ENCODE results near the gene ECI2. TPM values are rescaled to one million over a fixed set of nuclear protein-coding genes. Genes with fewer than 3 reads are reported as not detected.

The ECI2 gene
- total RNA-seq, 1 experiment from 2014 or later, result 24.6 TPM

- Mint-ChIP-seq H3K9me3 (ENCODE audit: unreplicated experiment) (no peaks in the 10 kb centered on the region), H3K27me3 (ENCODE audit: insufficient read depth, unreplicated experiment) (peaks cover 3% of the 10 kb centered on the region), H3K27ac (ENCODE audit: unreplicated experiment) (no peak overlapping the region), H3K4me3 (ENCODE audit: unreplicated experiment) (no peak overlapping the region), H3K4me1 (ENCODE audit: low read depth, unreplicated experiment) (peaks cover 2% of the 10 kb centered on the region), H3K36me3 (ENCODE audit: insufficient read depth, unreplicated experiment) (no peaks in the 10 kb centered on the region)
- no peak for TF ChIP-seq CTCF (IDR thresholded peaks at IDR 0.05; ENCODE audit: insufficient read depth in 1 of 2, low read depth in 1 of 2, low read length in 1 of 2, severe bottlenecking in 1 of 2, unreplicated experiment in 1 of 2)
- no TSS peak for BruUV-seq (replicated peaks)
- POLR2A ChIA-PET, result interaction anchor here (0.5 kb wide), 1 partner anchor 74 kb away, joined by 3 read pairs; no protein-coding TSS in a partner anchor
- CTCF ChIA-PET, result no interaction called here
- Histone ChIP-seq H3K4me1 (peaks cover 5% of the 10 kb centered on the region; the same call in 1 of the 2 replicates), H3K4me3 (ENCODE audit: low read depth, low read length) (no peak overlapping the region), H3K36me3 (ENCODE audit: control insufficient read depth, insufficient read depth, low read length) (no peaks in the 10 kb centered on the region), H3K9me3 (no peaks in the 10 kb centered on the region), H3K27me3 (replicated peaks; ENCODE audit: control insufficient read depth, insufficient read depth, low read length) (no peaks in the 10 kb centered on the region)
- no peak for DNase-seq
- intact Hi-C loops (cut with micrococcal nuclease; ENCODE audit: unreplicated experiment), result no loop called here
Observed at GRCh38 chr6:4139272-4139671, 3.9 kb upstream of the ECI2 start.

- Mint-ChIP-seq H3K9me3 (ENCODE audit: unreplicated experiment) (no peaks in the 10 kb centered on the region), H3K27me3 (ENCODE audit: insufficient read depth, unreplicated experiment) (peaks cover 3% of the 10 kb centered on the region), H3K36me3 (ENCODE audit: insufficient read depth, unreplicated experiment) (no peaks in the 10 kb centered on the region), H3K4me1 (ENCODE audit: low read depth, unreplicated experiment) (peaks cover 13% of the 10 kb centered on the region), H3K27ac (ENCODE audit: unreplicated experiment) (no peak overlapping the region), H3K4me3 (ENCODE audit: unreplicated experiment) (no peak overlapping the region)
- H3K27me3 ChIP-seq (replicated peaks; ENCODE audit: control insufficient read depth, insufficient read depth, low read length), result no peaks in the 10 kb centered on the region
- H3K9me3 ChIP-seq, result no peaks in the 10 kb centered on the region
- no peaks in the 10 kb centered on the region for H3K36me3 ChIP-seq (ENCODE audit: control insufficient read depth, insufficient read depth, low read length)
- intact Hi-C loops (cut with micrococcal nuclease; ENCODE audit: unreplicated experiment), result no loop called here
- no peak overlapping the region for H3K4me3 ChIP-seq (ENCODE audit: low read depth, low read length)
- DNase-seq, result no peak
- TF ChIP-seq CTCF (IDR thresholded peaks at IDR 0.05; ENCODE audit: insufficient read depth in 1 of 2, low read depth in 1 of 2, low read length in 1 of 2, severe bottlenecking in 1 of 2, unreplicated experiment in 1 of 2), result no peak
- CTCF ChIA-PET, result no interaction called here
- peaks cover 13% of the 10 kb centered on the region for H3K4me1 ChIP-seq
- no TSS peak for BruUV-seq (replicated peaks)
- POLR2A ChIA-PET, result no interaction called here
Observed at GRCh38 chr6:4138186-4138585, 2.8 kb upstream of the ECI2 start.

- BruUV-seq (replicated peaks), result TSS peak; percentile 92
- no peak for DNase-seq
Observed at GRCh38 chr6:4136354-4136831, 1.0 kb upstream of the ECI2 start.

More at GRCh38 chr6:4136354-4136831, 1.0 kb upstream of the ECI2 start:
- peaks cover 18% of the 10 kb centered on the region for H3K4me1 Mint-ChIP-seq (ENCODE audit: low read depth, unreplicated experiment)
- H3K36me3 Mint-ChIP-seq (ENCODE audit: insufficient read depth, unreplicated experiment), result no peaks in the 10 kb centered on the region
- H3K9me3 Mint-ChIP-seq (ENCODE audit: unreplicated experiment), result no peaks in the 10 kb centered on the region
- peaks cover 3% of the 10 kb centered on the region for H3K27me3 Mint-ChIP-seq (ENCODE audit: insufficient read depth, unreplicated experiment)
- no peak overlapping the region for H3K27ac Mint-ChIP-seq (ENCODE audit: unreplicated experiment)
- Histone ChIP-seq H3K9me3 (no peaks in the 10 kb centered on the region), H3K4me3 (ENCODE audit: low read depth, low read length) (peak overlapping the region; percentile 67), H3K36me3 (ENCODE audit: control insufficient read depth, insufficient read depth, low read length) (peaks cover 1% of the 10 kb centered on the region; the same call in 1 of the 2 replicates), H3K27me3 (replicated peaks; ENCODE audit: control insufficient read depth, insufficient read depth, low read length) (no peaks in the 10 kb centered on the region), H3K4me1 (peaks cover 13% of the 10 kb centered on the region)
- TF ChIP-seq CTCF (IDR thresholded peaks at IDR 0.05; ENCODE audit: insufficient read depth in 1 of 2, low read depth in 1 of 2, low read length in 1 of 2, severe bottlenecking in 1 of 2, unreplicated experiment in 1 of 2), result no peak
- ChIA-PET POLR2A (interaction anchor here (0.7 to 2.1 kb wide), 4 partner anchors 10 to 118 kb away, joined by 3 to 10 read pairs (median 6); a partner anchor contains a TSS), CTCF (interaction anchor here (0.5 to 1.8 kb wide), 5 partner anchors 11 to 115 kb away, joined by 3 to 14 read pairs (median 6); a partner anchor contains a TSS)
- intact Hi-C loops (cut with micrococcal nuclease; ENCODE audit: unreplicated experiment), result no loop called here
- H3K4me3 Mint-ChIP-seq (ENCODE audit: unreplicated experiment), result peak overlapping the region; percentile 72
